HL-60/S4 treated with phorbol 12-myristate 13-acetate at 8.2 ng/mL for 4 days and 3 days (cell line): ENCODE measurements around the gene CIROP.
"Not testable (repeated sequence)": the region's sequence is repeated elsewhere in the genome, so short reads cannot be mapped to it uniquely, and the experiment has no call there.

Experiments
- in situ Hi-C: fragments of 300-500 bp; cut with MboI; formaldehyde crosslinking; loops from 2 replicates; pipeline ENCODE4 v1.15.0; 2022; ENCODE audit warnings: low sequenced_read_pairs

Gene CIROP

DNA sequence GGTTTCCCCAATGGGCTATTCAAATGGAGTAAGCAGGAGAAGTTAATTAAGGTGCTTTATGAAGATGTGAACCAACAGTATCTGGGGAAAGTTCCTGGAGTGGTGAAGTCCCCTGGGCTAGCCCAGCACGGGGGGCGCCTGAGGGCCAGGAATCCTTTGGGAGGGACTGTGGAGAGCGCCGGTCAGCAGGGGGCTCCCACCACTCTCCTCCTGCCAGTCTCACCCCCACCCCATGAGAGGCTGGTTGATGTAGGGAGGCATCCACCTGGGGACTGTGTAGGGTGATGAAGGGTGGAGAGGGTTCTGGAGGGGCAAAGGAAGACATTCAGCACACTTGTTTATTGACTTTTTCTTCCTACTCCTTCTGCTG, 9.9 kb upstream of the CIROP start:
- in situ Hi-C loops, result no loop called here

DNA sequence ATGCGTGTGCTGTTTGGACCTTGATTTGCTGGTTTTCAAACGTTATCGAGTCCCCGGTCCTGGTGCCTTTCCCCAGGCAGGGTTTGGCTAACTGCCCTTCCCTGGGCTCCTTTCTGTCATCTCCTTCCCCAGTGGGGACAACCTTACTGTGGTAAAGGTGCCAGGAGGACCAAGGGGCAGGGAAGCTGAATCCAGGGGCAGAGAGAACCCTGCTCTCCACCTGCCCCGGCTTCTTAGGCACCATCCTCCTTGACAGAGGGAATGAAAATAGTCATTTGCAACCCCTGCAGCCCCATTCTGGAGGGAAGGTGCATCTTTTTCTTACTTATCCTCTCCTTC, 9.3 kb upstream of the CIROP start:
- in situ Hi-C loops, result no loop called here

DNA sequence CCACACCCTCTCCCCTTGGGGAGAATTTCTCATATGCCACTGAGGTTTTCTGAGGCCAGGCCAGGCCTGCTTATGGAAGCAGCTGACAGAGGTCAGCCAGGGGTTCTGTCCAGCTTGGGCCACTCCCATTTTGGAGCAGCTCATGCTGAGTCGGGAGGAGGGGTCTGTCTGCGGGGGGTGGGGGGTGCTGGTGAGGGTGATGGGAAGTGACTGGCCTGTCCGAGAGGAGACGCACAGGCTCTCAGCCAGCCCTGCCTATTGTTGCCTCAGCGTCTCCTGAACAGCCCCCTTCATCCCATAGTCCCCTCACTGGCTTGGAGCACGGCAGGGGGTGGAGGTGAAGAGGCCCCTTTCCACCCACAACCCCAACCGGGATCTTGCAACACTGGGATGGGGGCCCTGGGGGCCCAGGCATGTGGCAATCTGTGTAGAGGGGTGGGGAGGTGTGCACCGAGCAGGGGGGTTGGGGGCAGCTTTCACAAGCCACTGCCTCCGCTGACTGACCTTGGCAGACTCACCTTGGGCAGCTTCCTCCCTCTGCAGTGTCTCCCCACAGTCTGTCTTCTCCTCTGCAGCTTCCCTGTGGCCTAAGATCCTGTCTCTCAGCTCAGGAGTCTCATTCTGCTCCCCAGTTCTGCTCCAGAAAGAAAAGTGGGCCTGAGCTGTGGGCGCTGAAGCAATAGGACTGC, 8.8 kb upstream of the CIROP start:
- in situ Hi-C loops, result no loop called here

DNA sequence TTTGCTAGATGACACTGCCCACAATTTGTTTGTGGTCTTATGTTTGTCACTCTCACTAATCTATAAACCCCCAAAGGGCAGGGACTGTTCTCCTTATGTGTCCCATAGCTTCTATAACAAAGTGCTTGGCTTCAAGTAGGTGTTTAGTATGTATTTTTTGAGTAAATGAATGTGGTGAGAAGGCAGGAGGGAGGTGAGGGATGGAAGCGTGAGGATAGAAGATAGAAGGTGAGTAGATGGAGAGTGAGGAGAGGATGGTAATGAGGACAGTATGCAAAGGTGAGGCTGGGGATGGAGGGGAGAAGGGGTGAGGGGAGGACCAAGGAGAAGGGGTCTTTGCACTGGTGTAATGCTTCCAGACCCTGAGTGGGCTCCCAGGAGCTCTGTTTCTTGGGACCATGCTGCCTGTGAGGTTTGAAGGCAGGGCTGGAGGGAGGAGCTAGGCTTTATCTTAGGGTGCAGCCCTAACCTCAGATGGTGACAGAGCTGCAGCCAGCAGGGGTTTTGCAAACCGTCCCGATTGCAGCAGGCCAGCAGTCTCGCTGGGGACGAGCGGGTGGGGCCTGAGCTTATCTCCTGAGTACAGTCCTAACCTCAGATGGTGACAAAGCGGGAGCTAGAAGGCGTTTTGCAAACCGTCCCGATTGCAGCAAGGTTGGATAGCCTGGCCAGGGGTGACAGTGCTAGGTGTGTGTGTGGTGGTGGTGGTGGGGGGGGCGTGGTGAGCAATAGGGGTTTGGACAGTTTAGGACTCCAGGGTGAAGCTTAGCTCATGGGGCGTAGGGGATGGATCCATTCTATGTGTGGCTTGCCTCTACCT, 7.8 kb upstream of the CIROP start:
- in situ Hi-C loops, result no loop called here

DNA sequence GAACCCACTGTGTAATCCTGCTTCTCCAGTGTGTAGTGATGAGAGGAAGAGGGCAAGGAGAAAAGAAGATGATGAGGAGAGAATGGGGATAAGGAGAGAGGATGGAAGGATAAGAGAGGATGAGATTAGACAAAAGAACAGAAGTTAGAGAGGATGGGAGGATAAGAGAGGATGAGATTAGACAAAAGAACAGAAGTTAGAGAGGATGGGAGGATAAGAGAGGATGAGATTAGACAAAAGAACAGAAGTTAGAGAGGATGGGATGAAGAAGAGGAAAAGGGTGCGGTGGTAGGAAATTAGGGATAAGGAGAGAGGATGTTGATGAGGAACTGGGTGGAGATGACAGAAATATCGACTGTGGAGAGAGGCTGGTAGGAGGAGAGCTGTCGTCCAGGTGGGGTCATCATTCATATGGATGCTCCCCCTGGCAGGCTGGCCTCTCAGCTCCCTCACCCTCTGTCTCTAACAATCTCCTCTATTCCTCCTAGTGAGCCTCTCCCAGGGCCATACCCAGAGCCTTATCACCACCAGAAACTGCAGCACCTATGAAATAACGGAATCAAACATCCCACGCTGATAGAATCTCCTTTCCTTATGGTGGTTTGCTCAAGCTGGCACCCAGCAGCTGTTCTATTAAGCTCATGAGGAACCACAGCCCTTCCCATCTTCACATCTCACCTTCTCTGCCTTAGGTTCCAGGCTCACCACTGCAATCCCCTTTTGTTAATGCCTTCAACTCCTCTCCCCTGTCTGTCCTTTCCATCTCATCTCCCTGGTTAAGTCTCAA, 6.0 kb upstream of the CIROP start:
- in situ Hi-C loops, result no loop called here

DNA sequence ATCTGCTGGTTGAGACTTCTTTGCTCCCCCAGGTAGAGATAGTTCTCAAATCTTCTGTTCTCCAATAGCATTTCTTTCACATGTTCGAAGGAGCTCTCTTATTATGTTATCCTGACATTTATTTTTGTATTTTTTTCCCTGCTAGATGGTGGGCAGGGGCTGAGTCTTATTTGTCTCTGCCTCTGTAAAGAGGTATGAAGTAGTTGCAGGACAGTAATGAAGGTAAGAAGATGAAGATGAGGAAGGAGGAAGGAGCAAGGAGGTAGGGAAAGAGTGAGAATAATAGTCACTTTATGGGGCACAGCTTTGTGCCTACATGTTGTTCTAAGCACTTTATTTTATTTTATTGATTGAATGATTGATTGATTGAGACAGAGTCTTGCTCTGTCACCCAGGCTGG, 5.0 kb upstream of the CIROP start:
- in situ Hi-C loops, result no loop called here

DNA sequence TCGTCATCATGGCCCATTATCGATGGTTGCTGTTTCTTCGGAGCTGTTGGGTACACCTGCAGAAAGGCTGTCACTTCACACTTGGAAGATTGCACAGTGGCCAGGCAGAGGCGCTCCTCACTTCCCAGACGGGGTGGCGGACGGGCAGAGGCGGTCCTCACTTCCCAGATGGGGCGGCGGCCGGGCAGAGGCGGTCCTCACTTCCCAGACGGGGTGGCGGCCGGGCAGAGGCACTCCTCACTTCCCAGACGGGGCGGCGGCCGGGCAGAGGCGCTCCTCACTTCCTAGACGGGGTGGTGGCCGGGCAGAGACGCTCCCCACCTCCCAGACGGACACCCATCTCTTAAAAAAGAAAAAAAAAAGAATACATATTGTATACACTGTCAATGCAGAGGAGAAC, 3.4 kb upstream of the CIROP start:
- in situ Hi-C loops, result not testable (repeated sequence)

DNA sequence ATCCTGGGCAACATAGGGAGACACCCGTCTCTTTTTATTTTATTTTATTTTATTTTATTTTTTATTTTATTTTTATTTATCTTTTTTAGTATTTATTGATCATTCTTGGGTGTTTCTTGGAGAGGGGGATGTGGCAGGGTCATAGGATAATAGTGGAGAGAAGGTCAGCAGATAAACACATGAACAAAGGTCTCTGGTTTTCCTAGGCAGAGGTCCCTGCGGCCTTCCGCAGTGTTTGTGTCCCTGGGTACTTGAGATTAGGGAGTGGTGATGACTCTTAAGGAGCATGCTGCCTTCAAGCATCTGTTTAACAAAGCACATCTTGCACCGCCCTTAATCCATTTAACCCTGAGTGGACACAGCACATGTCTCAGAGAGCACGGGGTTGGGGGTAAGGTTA, 2.8 kb upstream of the CIROP start:
- in situ Hi-C loops, result not testable (repeated sequence)

DNA sequence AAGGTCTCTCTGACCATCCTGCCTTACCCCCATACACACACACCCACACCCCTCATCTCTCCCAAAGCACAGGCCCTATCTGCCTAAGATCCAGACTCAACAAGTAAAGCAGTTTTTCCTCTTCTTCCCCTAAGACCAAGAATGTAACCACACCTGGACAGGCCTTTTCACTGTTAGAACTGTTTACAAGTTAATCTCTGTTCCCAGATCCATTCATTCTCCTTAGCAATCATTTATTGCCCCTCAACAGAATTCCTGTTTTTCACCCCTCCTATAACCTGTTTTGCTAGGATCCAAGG, 1.9 kb upstream of the CIROP start:
- in situ Hi-C loops, result no loop called here

DNA sequence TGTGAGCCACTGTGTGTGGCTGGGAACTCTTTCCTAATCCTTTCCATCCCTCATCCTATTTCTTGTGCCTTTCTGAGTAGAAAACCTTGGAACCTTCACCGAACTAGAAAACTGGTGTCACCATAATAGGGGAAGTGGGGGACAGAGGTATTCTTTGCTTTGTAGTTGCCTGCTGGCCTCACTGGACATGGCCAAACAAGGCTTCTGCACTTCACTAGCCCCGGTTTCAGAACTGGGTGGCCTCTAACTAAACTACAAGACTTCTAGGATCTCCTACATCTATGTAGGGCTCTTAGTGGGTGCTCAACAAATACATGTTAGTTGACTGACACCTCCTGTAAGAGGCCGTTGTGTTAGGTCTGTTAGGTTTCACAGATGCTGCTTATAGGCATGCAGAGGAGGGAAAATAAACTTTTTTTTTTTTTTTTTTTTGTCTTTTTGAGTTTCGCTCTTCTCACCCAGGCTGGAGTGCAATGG, 597 bp upstream of the CIROP start:
- in situ Hi-C loops, result no loop called here

DNA sequence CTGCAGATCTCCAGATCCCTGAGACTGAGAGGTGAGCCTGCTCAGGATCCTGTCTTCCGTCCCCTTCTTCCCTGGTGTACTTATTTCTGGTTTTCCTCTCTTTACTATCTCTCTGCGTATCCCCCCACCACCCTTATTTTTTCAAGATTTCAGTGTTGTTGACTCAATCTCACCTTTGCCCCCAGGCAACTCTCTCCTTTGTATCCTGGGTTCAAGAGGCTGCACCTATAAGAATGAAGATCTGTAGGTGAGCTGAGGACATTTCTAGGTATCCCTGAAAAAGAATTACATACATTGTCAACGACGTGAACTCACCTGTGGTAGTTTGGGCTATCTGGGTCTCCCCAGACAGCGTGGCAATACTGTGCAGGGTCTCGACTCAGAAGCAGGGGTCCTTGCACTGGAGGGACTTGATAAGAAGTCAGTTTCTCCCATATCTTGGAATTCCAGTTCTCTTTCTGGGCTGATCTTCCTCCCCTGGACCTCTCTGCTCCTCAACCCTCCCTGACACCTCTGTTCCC, 659 bp downstream of the CIROP start:
- in situ Hi-C loops, result no loop called here

DNA sequence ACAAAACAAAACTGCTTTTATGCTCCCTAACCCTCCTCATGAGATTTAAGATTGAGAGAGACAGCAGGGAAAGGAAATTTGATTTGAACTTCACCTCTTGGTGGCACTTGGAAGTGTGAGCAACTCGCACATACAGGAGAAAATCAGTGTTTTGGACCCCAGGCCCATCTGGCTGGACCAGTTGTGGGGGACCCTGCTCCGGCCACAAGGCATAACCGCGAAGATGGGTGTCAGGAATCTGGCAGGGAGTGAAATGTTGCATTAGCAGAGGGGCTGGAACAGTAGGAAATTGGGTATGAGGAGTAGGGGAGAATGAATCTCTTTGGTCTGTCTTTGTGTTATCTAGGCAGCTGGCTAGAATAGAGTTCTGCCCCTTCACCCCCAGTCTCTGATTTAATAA, 1.2 kb downstream of the CIROP start:
- in situ Hi-C loops, result no loop called here

DNA sequence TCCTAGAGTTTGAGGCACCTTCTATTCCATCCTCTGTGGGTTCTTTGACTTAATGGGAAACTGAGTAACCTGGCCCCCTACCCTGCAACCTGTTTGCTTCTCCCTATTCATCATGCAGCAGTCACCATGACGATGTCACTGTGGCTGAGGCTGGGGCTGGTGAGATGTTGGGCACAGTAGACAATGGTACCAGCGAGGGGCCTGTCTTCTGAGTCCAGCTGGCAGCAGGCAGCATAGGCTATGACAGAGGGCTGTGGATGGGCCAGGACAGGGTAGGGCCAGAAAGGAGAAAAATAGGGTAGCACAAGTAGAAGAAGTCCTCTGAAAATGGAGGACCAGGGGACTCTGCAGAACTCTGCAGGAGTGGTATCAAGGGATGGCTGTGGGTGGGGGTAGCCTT, 2.0 kb downstream of the CIROP start:
- in situ Hi-C loops, result no loop called here

DNA sequence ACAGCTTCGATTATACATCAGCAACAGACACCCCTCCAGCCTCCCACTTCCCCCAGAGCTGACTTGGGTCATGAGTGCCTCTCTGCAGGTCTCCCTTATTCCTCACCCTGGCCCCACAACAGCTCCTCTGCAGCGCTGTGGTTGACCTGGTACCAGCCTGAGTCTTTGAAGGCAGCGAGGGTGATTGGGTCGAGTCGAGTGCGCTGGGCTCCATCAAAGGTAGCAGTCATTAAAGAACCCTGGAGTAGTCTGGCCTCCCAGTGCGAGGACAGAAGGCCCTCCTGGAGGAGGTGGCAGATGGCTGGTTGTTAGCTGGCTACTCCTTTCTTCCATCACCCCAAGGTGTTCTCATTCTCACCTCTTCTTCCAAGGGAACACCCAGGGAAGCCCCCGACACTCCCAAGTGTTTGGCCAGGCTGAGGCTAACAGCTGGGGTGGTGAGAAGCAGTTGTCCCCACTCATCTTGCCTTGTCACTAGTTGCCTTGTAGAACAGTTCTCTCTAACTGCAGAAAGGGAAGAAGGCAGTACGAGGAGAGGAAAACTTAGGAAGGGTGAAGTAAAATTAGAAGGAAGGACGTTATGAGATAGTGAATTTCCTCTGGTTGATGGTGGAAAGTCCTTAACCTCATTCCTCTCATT, 2.7 kb downstream of the CIROP start:
- in situ Hi-C loops, result no loop called here

DNA sequence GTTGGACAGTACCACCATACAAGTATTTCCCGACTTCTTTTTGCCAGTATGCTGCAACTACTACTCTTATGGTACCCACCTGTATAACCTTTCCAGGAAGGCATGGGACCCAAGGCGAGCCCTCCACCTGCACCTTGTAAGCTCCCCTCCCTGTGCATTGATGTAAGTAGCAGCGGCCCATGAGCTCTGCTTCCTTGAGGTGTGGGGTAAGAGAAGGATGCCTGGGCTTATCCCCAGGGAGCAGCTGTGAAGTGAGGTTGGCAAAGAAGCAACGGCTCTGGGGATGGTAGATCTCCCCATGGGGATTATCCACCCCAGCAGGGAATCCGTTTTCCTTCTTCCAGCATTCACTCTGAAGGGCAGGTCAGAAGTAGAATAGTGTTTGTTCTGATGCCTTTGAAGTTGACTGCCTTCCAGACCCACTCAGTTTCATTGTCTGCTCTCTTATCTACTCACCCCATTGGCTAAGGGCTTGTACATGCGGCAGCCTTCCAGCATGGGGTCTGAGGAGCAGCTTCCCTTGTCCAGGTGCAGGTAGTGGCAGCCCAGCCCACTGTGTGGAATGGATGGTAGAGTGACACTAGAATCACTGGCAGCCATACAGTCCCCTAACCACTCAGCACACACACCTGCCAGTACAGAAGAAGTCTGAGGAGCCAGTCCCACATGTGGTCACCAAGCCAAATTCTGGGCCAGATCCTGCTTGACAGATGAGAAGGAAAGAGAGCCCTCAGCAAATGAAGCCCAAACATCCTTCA, 3.4 kb downstream of the CIROP start:
- in situ Hi-C loops, result no loop called here

DNA sequence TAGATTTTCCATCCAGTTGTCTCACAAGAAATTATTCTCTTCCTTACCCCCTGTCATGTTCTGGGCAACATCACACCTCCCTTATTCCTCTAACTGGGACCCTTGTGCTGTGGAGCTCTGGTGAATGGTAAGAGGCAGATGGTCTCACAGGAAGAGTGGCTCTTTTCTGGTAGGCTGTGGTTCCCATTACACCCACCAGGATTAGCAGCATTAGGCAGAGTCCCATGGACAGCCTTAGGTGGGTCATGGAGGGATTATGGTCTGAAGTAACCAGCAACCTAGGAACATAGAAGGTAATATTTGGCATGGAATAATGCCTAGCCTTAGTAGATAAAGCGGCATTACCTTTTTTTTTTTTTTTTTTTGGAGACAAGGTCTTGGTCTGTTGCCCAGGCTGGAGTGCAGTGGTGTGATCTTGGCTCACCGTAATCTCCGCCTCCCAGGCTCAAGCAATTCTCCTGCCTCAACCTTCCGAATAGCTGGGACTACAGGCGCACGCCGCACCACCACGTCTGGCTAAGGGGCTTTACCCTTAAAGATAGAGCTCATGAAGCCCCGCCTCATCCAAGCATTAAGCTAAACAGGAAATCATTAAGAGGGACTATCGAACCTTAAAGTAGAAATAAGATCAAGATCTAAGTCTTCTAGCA, 5.5 kb downstream of the CIROP start:
- in situ Hi-C loops, result no loop called here

DNA sequence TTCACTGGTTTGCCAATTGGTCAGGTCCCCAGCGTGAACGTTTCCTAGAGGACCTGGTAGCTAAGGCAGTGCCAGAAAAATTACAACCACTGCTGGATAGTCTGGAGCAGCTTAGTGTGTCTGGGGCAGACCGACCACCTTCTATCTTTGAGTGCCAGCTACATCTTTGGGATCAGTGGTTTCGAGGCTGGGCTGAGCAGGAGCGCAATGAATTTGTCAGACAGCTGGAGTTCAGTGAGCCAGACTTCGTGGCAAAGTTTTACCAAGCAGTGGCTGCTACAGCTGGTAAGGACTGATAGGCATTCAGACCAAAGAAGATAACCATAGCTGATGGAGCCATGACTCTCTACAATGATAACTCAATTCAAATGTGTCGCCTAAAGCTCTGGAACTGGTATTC, 7.0 kb downstream of the CIROP start:
- in situ Hi-C loops, result no loop called here

DNA sequence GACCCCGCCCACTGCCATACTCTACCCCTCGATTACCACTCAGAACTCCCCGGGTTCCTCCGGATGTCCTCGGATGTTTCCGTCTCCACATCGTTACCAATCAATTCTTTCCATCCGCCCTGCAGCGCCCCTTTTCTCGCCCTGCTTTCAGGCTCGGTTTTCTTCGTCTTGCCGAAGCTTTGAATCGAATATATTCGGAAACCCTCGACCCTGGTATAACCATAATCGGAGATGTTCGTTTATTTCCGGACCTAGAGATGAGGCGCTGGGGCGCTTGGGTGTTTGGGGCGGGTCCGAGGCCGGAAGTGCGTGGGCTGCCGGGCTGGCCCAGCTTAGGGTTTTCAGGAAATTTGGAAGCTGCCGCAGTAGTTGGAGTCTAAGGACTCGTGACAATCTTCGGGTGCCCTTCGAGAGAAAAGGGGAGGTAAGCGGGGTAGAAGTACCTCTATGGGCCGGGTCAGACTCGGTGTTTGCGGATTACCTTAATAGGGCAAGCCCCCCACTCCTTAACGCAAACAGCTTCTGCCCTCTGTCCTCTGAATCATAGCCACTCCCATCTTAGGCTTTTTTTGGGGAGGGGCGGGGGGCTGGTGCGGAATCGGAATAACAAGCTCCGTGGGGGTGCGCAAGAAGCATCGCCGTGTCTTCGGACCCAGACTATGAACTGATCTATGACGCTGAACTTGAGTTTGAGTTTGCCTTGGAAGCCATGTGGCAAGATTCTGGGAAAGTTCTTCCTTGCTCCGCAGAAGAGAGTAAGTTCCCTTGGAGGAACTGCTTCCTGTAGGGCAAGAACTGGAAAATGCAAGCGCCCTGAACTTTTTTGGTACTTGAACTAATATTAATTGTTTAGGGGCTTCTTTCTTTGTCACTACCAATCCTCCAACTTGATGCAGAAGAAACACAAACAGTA, 9.3 kb downstream of the CIROP start, which contains the start of gene C14orf119:
Gene C14orf119 (plus strand): TSS at position 310 of the 913 bp plus-strand sequence. CDS start 2,154 bp downstream, outside the sequence.
- in situ Hi-C loops, result no loop called here

DNA sequence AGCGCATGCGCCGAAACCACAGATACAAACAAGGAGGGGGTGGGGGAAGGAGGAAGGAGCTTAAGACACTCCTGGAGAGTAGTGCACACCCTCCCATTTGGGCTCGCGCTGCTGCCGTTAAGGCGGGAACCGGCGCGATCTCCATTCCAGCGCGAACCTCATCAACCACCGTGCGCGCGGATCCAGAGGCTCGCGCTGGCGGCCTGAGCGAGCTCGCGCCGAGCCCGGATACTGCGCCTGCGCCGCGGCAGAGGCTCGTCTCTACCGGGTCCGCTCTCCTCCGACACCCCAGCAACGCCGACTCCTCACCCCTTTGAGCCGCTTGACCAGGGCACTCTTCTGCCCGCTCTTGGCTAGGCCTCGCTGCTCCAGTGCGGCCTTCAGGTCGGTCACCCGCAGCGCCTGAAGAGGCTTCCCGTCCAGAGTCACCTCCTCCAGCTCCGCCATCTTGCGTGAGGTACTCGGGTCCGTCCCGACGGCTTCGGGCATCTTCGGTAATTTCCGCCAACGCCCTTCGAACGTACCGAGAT, 10.1 kb downstream of the CIROP start, which contains the start of gene ACIN1:
Gene ACIN1 (minus strand): TSS at position 471 of the 530 bp plus-strand sequence. CDS start 24 bp downstream, at position 447.
- in situ Hi-C loops, result no loop called here
